Gastrocnemius medialis (tissue), 4 donors: ENCODE data around the gene SNX11. TPM values are rescaled to one million over a fixed set of nuclear protein-coding genes. Genes with fewer than 3 reads are reported as not detected.
A peak's percentile ranks its signal among the peaks of the same experiment; 100 is the strongest.
"Not testable (repeated sequence)": the region's sequence is repeated elsewhere in the genome, so short reads cannot be mapped to it uniquely, and the experiment has no call there.

Source experiments
- ATAC-seq, 2 donors: fragments of 150-250 bp; one replicate each; pipeline ENCODE4 v1.9.1; 2016
- DNase-seq, 2 donors: peaks; one replicate each; pipeline ENCODE4 v3.0.0-alpha.2; 2019
- H3K27ac ChIP-seq, 4 donors: fragments of 200-600 bp; sonication (generic); 1 replicate in 1 of 4; 2 replicates in 3 of 4; pipeline ENCODE4 v1.5.1; 2016 to 2018; ENCODE audit warnings: mild to moderate bottlenecking in 2 of 4, moderate library complexity in 1 of 4
- H3K27me3 ChIP-seq, 3 donors: fragments of 200-600 bp; sonication (generic) in 2 of 3; 1 replicate in 1 of 3; 2 replicates in 2 of 3; pipeline versions ENCODE4 v1.5.1 to v1.6.0; 2016 to 2019; ENCODE audit warnings: mild to moderate bottlenecking in 1 of 3, moderate library complexity in 1 of 3
- H3K36me3 ChIP-seq, 2 donors: fragments of 200-600 bp; sonication (generic) in 1 of 2; one replicate each; pipeline ENCODE4 v1.5.1; 2017 to 2018
- H3K4me1 ChIP-seq, 2 donors: fragments of 200-600 bp; sonication (generic) in 1 of 2; one replicate each; pipeline ENCODE4 v1.5.1; 2016 to 2017; ENCODE audit warnings: mild to moderate bottlenecking in 2 of 2
- H3K4me3 ChIP-seq, 4 donors: fragments of 200-600 bp; sonication (generic) in 3 of 4; 1 replicate in 1 of 4; 2 replicates in 3 of 4; pipeline ENCODE4 v1.5.1; 2016 to 2019; ENCODE audit warnings: mild to moderate bottlenecking in 2 of 4
- H3K9me3 ChIP-seq, 3 donors: fragments of 200-600 bp; sonication (generic) in 2 of 3; 1 replicate in 1 of 3; 2 replicates in 2 of 3; pipeline ENCODE4 v1.5.1; 2016 to 2019
- POLR2A ChIP-seq, 2 donors: fragments of 450-650 bp; IDR thresholded peaks; one replicate each; pipeline ENCODE4 v1.6.1; 2017; ENCODE audit warnings: antibody characterized with exemption in 2 of 2, mild to moderate bottlenecking in 2 of 2, moderate library complexity in 2 of 2
- in situ Hi-C, 4 donors: fragments of 200-750 bp; cut with MboI; loops; one replicate each; pipeline versions ENCODE4 v1.15.0 to v1.8.0; 2017; ENCODE audit warnings: low sequenced_read_pairs in 4 of 4
- intact Hi-C: fragments of 100-400 bp; cut with DNase I; formaldehyde crosslinking; loops from one replicate; pipeline ENCODE4 v1.15.1; 2023; ENCODE audit warnings: low total_unique reads
- total RNA-seq, 4 donors: library from RNA; depleted of rRNA; stranded (reverse); fragments of >200 nt; gene quantifications; one replicate each; pipeline versions ENCODE4 v1.1.0 to v1.2.3, GENCODE V29; 2016
- TF ChIP-seq, protein P1 (sequence below), 5 experiments: fragments of 450-650 bp in 3 of 5; fragments of 200-600 bp in 2 of 5; sonication (generic) in 2 of 5; IDR thresholded peaks in 4 of 5; conservative IDR thresholded peaks in 1 of 5; 1 replicate in 4 of 5; 2 replicates in 1 of 5; pipeline ENCODE4 v1.5.1; 2016 to 2019; ENCODE audit warnings: antibody characterized with exemption in 5 of 5, mild to moderate bottlenecking in 3 of 5, moderate library complexity in 3 of 5

Gene SNX11
- total RNA-seq, 4 donors from 2014 or later, result 7.3 to 16.3 (median 9.6) TPM

DNA sequence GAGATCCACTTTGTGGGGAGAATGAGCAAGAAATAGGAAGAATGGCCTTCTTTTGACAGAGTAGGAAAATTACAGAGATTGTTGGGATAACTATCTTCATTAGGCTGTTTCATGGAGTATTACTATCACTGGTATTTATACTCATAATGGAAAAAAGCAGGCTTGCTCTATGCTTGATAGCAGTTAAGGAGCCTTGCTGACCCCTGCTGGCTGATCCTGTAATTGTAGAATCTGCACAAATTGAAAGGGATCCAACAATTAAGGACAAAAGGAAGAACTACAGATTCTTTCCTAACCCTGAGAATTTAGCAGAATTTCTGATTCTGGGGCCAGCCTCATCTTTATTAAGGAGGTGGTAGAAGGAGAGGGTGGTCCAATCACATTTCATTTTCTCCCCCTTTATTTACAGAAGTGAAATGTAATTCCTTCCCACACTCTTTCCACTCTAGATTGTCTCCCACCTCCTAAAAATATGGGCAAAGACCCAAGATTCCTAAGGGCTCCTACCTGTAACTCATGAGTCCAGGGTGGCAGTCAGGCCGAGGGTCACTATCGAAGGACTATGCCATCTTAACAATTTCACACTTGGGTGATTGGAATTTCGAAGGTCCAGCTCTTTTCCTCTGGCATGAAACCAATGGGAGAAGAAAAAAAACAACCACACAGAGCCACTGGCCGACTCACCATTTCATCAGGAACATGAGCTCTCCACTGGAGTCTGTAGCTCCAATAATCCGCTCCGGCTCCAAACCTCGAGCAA lies 33.1 kb upstream of the SNX11 start:
- peak; percentile 56 to 79 for DNase-seq
- Histone ChIP-seq H3K36me3 (peaks cover 0 to 23% of the 10 kb centered on the region in 2 donors), H3K27me3 (no peaks in the 10 kb centered on the region), H3K4me3 (no peak overlapping the region), H3K27ac (peak overlapping the region; percentile 68 to 97 (median 82)), H3K9me3 (no peaks in the 10 kb centered on the region), H3K4me1 (peaks cover 6 to 14% of the 10 kb centered on the region in 2 donors)
- ATAC-seq, result peak; percentile 68 to 80
- intact Hi-C loops (loop anchor here (1.0 to 2.0 kb wide), 2 partner anchors 49 to 56 kb away; no protein-coding TSS in a partner anchor), in situ Hi-C loops (loop anchor here (5.0 kb wide), 2 partner anchors 42 to 47 kb away; no protein-coding TSS in a partner anchor)
- TF ChIP-seq, protein P1, sequence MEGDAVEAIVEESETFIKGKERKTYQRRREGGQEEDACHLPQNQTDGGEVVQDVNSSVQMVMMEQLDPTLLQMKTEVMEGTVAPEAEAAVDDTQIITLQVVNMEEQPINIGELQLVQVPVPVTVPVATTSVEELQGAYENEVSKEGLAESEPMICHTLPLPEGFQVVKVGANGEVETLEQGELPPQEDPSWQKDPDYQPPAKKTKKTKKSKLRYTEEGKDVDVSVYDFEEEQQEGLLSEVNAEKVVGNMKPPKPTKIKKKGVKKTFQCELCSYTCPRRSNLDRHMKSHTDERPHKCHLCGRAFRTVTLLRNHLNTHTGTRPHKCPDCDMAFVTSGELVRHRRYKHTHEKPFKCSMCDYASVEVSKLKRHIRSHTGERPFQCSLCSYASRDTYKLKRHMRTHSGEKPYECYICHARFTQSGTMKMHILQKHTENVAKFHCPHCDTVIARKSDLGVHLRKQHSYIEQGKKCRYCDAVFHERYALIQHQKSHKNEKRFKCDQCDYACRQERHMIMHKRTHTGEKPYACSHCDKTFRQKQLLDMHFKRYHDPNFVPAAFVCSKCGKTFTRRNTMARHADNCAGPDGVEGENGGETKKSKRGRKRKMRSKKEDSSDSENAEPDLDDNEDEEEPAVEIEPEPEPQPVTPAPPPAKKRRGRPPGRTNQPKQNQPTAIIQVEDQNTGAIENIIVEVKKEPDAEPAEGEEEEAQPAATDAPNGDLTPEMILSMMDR (IDR thresholded peaks at IDR 0.05 in 4 of 5, conservative IDR thresholded peaks at IDR 0.05 in 1 of 5), result peak; percentile 83 to 97 (median 86)
- no peak for TF ChIP-seq POLR2A (IDR thresholded peaks at IDR 0.05)

DNA sequence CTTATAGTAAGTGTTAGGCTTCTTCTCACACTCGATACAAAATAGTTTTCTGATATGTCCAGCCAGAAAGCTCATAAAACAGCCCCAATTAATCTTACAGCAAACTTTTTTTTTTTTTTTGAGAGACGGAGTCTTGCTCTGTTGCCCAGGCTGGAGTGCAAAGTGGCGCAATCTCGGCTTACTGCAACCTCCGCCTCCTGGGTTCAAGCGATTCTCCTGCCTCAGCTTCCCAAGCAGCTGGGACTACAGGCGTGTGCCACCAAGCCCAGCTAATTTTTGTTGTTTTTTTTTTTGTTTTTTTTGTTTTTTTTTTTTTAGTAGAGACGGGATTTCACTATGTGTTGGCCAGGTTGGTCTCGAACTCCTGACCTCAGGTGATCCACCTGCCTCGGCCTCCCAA lies 30.4 kb upstream of the SNX11 start:
- DNase-seq, in situ Hi-C loops, intact Hi-C loops, H3K4me3 ChIP-seq, H3K9me3 ChIP-seq, H3K27me3 ChIP-seq, H3K27ac ChIP-seq, ATAC-seq: not testable (repeated sequence)
- peaks cover 0 to 21% of the 10 kb centered on the region in 2 donors for H3K36me3 ChIP-seq
- H3K4me1 ChIP-seq, result peaks cover 6 to 14% of the 10 kb centered on the region in 2 donors

DNA sequence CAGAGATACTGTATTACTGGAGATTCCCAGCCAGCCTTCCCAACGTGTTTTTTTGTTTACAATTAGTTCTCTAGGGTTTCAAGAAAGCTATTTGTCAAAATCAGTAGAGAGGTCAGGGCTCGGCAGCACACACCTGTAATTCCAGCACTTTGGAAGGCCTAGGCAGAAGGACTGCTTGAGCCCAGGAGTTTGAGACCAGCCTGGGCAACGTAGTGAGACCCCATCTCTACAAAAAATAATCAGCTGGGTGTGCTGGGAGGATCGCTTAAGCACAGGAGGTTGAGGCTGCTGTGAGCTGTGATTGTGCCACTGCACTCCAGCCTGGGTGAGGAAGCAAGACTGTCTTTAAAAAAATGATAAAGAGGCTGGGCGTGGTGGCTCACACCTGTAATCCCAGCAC lies 25.7 kb upstream of the SNX11 start:
- no peak for TF ChIP-seq POLR2A (IDR thresholded peaks at IDR 0.05)
- TF ChIP-seq, protein P1 (IDR thresholded peaks at IDR 0.05 in 4 of 5, conservative IDR thresholded peaks at IDR 0.05 in 1 of 5), result no peak
- ATAC-seq (no peak), DNase-seq (no peak)
- no peak overlapping the region for H3K27ac ChIP-seq
- H3K36me3 ChIP-seq, result no peaks in the 10 kb centered on the region
- H3K9me3 ChIP-seq, result no peaks in the 10 kb centered on the region
- no peak overlapping the region for H3K4me3 ChIP-seq
- peaks cover 0 to 7% of the 10 kb centered on the region in 2 donors for H3K4me1 ChIP-seq
- intact Hi-C loops, result no loop called here
- no peaks in the 10 kb centered on the region for H3K27me3 ChIP-seq
- in situ Hi-C loops, result loop anchor here in 3 of 4 donors (5.0 to 10.0 kb wide), 3 partner anchors 45 to 55 kb away; no protein-coding TSS in a partner anchor

DNA sequence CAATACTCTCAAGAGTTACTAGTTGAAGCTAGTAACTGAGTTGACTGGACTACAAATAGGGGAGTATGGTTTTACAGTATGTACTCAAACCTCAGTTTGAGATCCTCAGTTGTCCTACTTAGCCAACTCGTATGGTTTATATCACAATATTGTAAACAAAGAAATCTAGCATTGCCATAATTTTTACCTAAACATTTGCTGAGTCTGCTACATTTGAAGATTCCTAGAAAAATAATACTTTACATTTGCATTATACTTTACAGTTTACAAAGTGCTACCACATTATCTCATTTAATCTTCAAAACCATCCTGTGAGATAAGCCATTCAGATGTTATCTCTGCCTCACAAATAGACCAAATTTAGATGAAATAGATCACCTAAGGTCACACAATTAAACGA lies 22.6 kb upstream of the SNX11 start:
- no peaks in the 10 kb centered on the region for H3K9me3 ChIP-seq
- in situ Hi-C loops (loop anchor here in 3 of 4 donors (5.0 to 10.0 kb wide), 3 partner anchors 42 to 52 kb away; no protein-coding TSS in a partner anchor), intact Hi-C loops (no loop called here)

More for the DNA sequence above, 22.6 kb upstream of the SNX11 start:
- Histone ChIP-seq H3K4me3 (no peak overlapping the region), H3K4me1 (peaks cover 0 to 7% of the 10 kb centered on the region in 2 donors), H3K27me3 (no peaks in the 10 kb centered on the region), H3K36me3 (no peaks in the 10 kb centered on the region), H3K27ac (no peak overlapping the region)
- TF ChIP-seq POLR2A (IDR thresholded peaks at IDR 0.05), result no peak
- TF ChIP-seq, protein P1 (IDR thresholded peaks at IDR 0.05 in 4 of 5, conservative IDR thresholded peaks at IDR 0.05 in 1 of 5), result no peak
- DNase-seq, result no peak
- no peak for ATAC-seq
